PC-3 (cell line): ENCODE data around the gene TSPYL2. TPM values are rescaled to one million over a fixed set of nuclear protein-coding genes. Genes with fewer than 3 reads are reported as not detected.

Source experiments
- ATAC-seq: fragments of 200-7000 bp; cut with Tn5 transposase; 2 replicates; pipeline ENCODE4 v1.9.1; 2020; ENCODE audit warnings: mild to moderate bottlenecking, moderate library complexity
- BruUV-seq: library from RNA; stranded (reverse); fragments of 400-500 nt; replicated peaks from 2 replicates; lab custom pipeline; 2021; lab: Mats Ljungman, UMichigan
- CTCF ChIA-PET: fragments of 300-600 bp; sonication (Branson Sonifier 250); formaldehyde crosslinking; loops from one replicate; lab custom pipeline; 2022; ENCODE audit warnings: antibody characterized with exemption; lab: Charles Lee
- POLR2A ChIA-PET: fragments of 300-600 bp; sonication (Branson Sonifier 250); formaldehyde crosslinking; loops from one replicate; lab custom pipeline; 2022; ENCODE audit warnings: antibody characterized with exemption; ENCODE audit not compliant: unreplicated experiment; lab: Charles Lee
- DNase-seq: peaks from one replicate; pipeline ENCODE4 v3.0.0-alpha.2; 2015
- H2AFZ ChIP-seq: fragments of 300-600 bp; sonication (generic); 2 replicates; pipeline ENCODE4 v1.6.0; 2016; ENCODE audit warnings: antibody characterized with exemption, low read length
- H3F3A ChIP-seq: fragments of 300-600 bp; sonication (generic); one replicate; pipeline ENCODE4 v1.6.0; 2017; ENCODE audit warnings: antibody characterized with exemption, low read length, control low read depth, mild to moderate bottlenecking; ENCODE audit not compliant: unreplicated experiment
- H3K27ac ChIP-seq: fragments of 300-600 bp; sonication (generic); 2 replicates; pipeline ENCODE4 v1.5.1; 2016; ENCODE audit warnings: mild to moderate bottlenecking, low read length
- H3K27me3 ChIP-seq: fragments of 300-600 bp; sonication (generic); 2 replicates; pipeline ENCODE4 v1.6.1; 2016; ENCODE audit warnings: low read length, mixed read lengths
- H3K36me3 ChIP-seq: fragments of 300-600 bp; sonication (generic); 2 replicates; pipeline ENCODE4 v1.6.1; 2016; ENCODE audit warnings: low read depth, mixed run types, low read length, mixed read lengths
- H3K4me1 ChIP-seq: fragments of 300-600 bp; sonication (generic); 2 replicates; pipeline ENCODE4 v1.5.1; 2016; ENCODE audit warnings: low read length; ENCODE audit not compliant: insufficient read depth
- H3K4me2 ChIP-seq: fragments of 300-600 bp; sonication (generic); 2 replicates; pipeline ENCODE4 v1.6.0; 2016; ENCODE audit warnings: low read length
- H3K4me3 ChIP-seq: fragments of 300-600 bp; sonication (generic); 2 replicates; pipeline ENCODE4 v1.5.1; 2016; ENCODE audit warnings: mild to moderate bottlenecking, low read length, mixed read lengths
- H3K79me2 ChIP-seq: fragments of 300-600 bp; sonication (generic); 2 replicates; pipeline ENCODE4 v1.6.1; 2017; ENCODE audit warnings: low read length, mixed read lengths
- H3K9ac ChIP-seq: fragments of 300-600 bp; sonication (generic); 2 replicates; pipeline ENCODE4 v1.6.0; 2016; ENCODE audit warnings: mild to moderate bottlenecking, low read length
- H3K9me2 ChIP-seq: fragments of 300-600 bp; sonication (generic); replicated peaks from 2 replicates; pipeline ENCODE4 v1.6.1; 2016; ENCODE audit warnings: mixed run types, low read length, mixed read lengths
- H3K9me3 ChIP-seq: fragments of 300-600 bp; sonication (generic); 2 replicates; pipeline ENCODE4 v1.6.1; 2016; ENCODE audit warnings: low read length, mixed read lengths
- H4K20me1 ChIP-seq: fragments of 300-600 bp; sonication (generic); 2 replicates; pipeline ENCODE4 v1.6.1; 2016; ENCODE audit warnings: low read length, mixed read lengths
- EZH2 ChIP-seq: fragments of 300-600 bp; sonication (generic); IDR thresholded peaks from one replicate; pipeline ENCODE4 v1.6.1; 2017; ENCODE audit warnings: antibody characterized with exemption, mild to moderate bottlenecking, low read length; ENCODE audit not compliant: unreplicated experiment
- EZH2phosphoT487 ChIP-seq: fragments of 300-600 bp; sonication (generic); IDR thresholded peaks from 2 replicates; pipeline ENCODE4 v1.6.1; 2018; ENCODE audit warnings: mild to moderate bottlenecking, antibody characterized with exemption, low read length, borderline replicate concordance
- intact Hi-C: fragments of 100-400 bp; cut with micrococcal nuclease; formaldehyde crosslinking; loops from 2 replicates; pipeline ENCODE4 v1.9.0; 2023
- total RNA-seq: library from RNA; depleted of rRNA; stranded (reverse); fragments of >200 nt; gene quantifications from 2 replicates; pipeline ENCODE4 v1.2.3, GENCODE V29; 2014
- TF ChIP-seq, protein P1 (sequence below): fragments of 300-600 bp; sonication (generic); conservative IDR thresholded peaks from 2 replicates; pipeline ENCODE4 v1.5.1; 2017; ENCODE audit warnings: antibody characterized with exemption, low read depth, mild to moderate bottlenecking, low read length

Gene TSPYL2
- total RNA-seq, 1 experiment from 2014 or later: 22.4 TPM

DNA sequence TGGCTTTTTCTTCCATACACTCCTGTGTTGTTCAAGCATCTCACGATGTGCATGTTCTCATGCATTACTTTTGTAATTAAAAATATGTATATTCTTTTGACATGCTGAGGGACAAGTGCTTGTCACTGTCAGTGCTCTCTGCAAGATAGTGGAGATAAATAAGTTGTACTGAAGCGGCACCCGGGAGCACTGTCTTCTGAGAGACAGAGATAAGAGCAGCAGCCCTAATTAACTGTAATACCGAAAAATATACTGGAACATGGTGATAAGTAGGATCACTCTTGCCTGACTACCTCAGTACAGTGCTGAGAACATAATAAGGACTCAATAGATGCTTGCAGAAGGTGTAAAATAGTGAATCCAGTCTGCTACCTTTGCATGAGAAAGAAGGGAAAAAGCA, 42.9 kb upstream of the TSPYL2 start:
- DNase-seq (no peak), ATAC-seq (no peak)
- no peak overlapping the region for H3K4me2 ChIP-seq
- H3K36me3 ChIP-seq: no peaks in the 10 kb centered on the region
- H3K9me2 ChIP-seq: no peaks in the 10 kb centered on the region
- peaks cover 19% of the 10 kb centered on the region for H3K27me3 ChIP-seq
- intact Hi-C loops: no loop called here
- H3K9me3 ChIP-seq: no peaks in the 10 kb centered on the region
- CTCF ChIA-PET: no interaction called here
- no peaks in the 10 kb centered on the region for H3K4me1 ChIP-seq
- POLR2A ChIA-PET: no interaction called here
- TF ChIP-seq, protein P1, sequence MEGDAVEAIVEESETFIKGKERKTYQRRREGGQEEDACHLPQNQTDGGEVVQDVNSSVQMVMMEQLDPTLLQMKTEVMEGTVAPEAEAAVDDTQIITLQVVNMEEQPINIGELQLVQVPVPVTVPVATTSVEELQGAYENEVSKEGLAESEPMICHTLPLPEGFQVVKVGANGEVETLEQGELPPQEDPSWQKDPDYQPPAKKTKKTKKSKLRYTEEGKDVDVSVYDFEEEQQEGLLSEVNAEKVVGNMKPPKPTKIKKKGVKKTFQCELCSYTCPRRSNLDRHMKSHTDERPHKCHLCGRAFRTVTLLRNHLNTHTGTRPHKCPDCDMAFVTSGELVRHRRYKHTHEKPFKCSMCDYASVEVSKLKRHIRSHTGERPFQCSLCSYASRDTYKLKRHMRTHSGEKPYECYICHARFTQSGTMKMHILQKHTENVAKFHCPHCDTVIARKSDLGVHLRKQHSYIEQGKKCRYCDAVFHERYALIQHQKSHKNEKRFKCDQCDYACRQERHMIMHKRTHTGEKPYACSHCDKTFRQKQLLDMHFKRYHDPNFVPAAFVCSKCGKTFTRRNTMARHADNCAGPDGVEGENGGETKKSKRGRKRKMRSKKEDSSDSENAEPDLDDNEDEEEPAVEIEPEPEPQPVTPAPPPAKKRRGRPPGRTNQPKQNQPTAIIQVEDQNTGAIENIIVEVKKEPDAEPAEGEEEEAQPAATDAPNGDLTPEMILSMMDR: no peak
- TF ChIP-seq EZH2 (no peak), EZH2phosphoT487 (no peak)
- H3K27ac ChIP-seq: no peak overlapping the region
- BruUV-seq: no TSS peak
- H3K79me2 ChIP-seq: no peaks in the 10 kb centered on the region
- H2AFZ ChIP-seq: no peak overlapping the region
- H3K4me3 ChIP-seq: no peak overlapping the region
- no peaks in the 10 kb centered on the region for H4K20me1 ChIP-seq
- H3F3A ChIP-seq: no peaks in the 10 kb centered on the region
- no peak overlapping the region for H3K9ac ChIP-seq

DNA sequence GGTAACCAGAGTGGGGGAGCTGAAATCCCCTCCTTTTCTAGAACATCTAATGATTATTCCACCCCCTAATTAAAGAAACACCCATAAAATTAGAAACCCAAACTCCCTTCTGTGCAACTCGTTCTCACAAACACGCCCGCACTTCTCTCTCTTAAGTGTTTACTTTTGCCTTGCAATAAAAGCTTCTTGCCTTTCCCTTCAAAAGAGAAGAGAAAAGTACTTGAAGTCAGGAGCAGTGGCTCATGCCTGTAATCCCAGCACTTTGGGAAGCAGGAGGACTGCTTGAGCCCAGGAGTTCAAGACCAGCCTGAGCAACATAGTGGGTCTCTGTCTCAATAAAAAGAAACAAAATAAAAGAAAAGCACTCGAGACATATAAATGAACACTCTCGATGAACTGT, 37.2 kb upstream of the TSPYL2 start:
- ATAC-seq (no peak), DNase-seq (no peak)
- Histone ChIP-seq H3K4me1 (peaks cover 5% of the 10 kb centered on the region; the same call in 1 of the 2 replicates), H3K9me2 (no peaks in the 10 kb centered on the region), H3K9ac (no peak overlapping the region), H3K4me2 (no peak overlapping the region), H3K4me3 (no peak overlapping the region), H3K9me3 (no peaks in the 10 kb centered on the region), H2AFZ (no peak overlapping the region), H4K20me1 (no peaks in the 10 kb centered on the region), H3K27me3 (peaks cover 8% of the 10 kb centered on the region), H3K36me3 (no peaks in the 10 kb centered on the region), H3K79me2 (peaks cover 10% of the 10 kb centered on the region; the same call in 1 of the 2 replicates), H3F3A (no peaks in the 10 kb centered on the region), H3K27ac (no peak overlapping the region)
- ChIA-PET CTCF (no interaction called here), POLR2A (interaction anchor here (0.7 kb wide), 1 partner anchor 41 kb away, joined by 6 read pairs; no protein-coding TSS in a partner anchor)
- intact Hi-C loops: no loop called here
- BruUV-seq: no TSS peak
- TF ChIP-seq EZH2phosphoT487 (no peak), EZH2 (no peak)
- TF ChIP-seq, protein P1: no peak

DNA sequence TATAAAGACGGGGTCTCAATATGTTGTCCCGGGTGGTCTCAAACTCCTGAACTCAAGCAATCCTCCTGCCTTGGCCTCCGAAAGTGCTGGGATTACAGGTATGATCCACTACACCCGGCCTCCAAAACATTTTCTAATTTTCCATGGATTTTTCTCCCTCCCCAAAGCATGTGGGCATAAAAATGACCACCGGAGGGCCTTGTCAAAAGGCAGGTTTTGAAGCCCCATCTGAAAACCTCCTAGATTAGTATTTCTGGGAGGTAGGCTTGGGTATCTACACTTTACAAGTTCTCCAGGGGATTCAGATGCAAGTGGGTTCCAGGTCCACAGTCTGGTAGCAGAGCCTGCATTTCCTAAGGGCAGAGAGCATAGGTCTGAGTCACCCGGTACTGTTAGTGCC, 34.9 kb upstream of the TSPYL2 start:
- no peaks in the 10 kb centered on the region for H4K20me1 ChIP-seq
- H3K79me2 ChIP-seq: peaks cover 24% of the 10 kb centered on the region; the same call in 1 of the 2 replicates
- no peak overlapping the region for H3K4me3 ChIP-seq
- no peak overlapping the region for H3K27ac ChIP-seq
- no peak overlapping the region for H3K9ac ChIP-seq
- POLR2A ChIA-PET: no interaction called here
- H3K27me3 ChIP-seq: no peaks in the 10 kb centered on the region
- no TSS peak for BruUV-seq
- CTCF ChIA-PET: interaction anchor here (1.0 kb wide), 1 partner anchor 41 kb away, joined by 3 read pairs; no protein-coding TSS in a partner anchor
- no peak overlapping the region for H3K4me2 ChIP-seq
- H3K9me3 ChIP-seq: no peaks in the 10 kb centered on the region
- peaks cover 12% of the 10 kb centered on the region for H3K4me1 ChIP-seq
- DNase-seq: peak; percentile 34
- TF ChIP-seq, protein P1: peak; percentile 45
- TF ChIP-seq EZH2 (no peak), EZH2phosphoT487 (no peak)
- ATAC-seq: no peak
- H2AFZ ChIP-seq: no peak overlapping the region
- H3F3A ChIP-seq: no peaks in the 10 kb centered on the region
- no peaks in the 10 kb centered on the region for H3K36me3 ChIP-seq
- intact Hi-C loops: no loop called here
- no peaks in the 10 kb centered on the region for H3K9me2 ChIP-seq
